ENCODE measurements around the gene KCNIP1. TPM values are rescaled to one million over a fixed set of nuclear protein-coding genes. Genes with fewer than 3 reads are reported as not detected.

KCNIP1 gene
- total RNA-seq, 4 donors from 2014 or later: 0.97 to 1.7 TPM; not detected in 2

DNA sequence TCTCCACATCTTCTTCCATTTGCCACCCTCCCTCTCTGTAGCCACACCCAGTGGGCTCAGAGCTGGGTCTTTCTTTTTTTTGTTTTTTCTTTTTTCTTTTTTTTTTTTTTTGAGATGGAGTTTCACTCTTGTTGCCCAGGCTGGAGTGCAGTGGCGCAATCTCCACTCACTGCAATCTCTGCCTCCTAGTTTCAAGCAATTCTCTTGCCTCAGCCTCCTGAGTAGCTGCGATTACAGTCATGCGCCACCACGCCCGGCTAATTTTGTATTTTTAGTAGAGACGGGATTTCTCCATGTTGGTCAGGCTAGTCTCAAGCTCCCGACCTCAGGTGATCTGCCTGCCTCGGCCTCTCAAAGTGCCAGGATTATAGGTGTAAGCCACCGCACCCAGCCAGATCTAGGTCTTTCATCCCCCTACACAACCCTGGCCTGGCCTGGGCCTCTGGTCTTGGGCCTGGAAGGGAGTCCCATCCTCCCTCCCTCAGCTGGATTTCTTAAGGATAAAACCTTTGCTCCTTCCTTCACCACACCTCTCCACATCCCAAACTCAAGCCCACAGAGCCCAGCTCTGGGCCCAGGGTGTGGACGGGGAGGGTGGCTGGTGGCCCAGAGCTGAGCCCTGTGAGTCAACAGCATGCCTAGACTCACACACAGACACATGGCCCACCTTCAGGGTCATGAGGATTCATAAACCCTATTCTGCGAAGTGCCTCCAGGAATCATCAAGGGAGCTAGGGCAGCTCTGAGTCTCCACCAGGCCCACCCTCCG lies 18.8 kb upstream of the KCNIP1 start:
- no peak for TF ChIP-seq POLR2AphosphoS5 (IDR thresholded peaks at IDR 0.05)
- TF ChIP-seq POLR2A (IDR thresholded peaks at IDR 0.05; ENCODE audit: low read depth): no peak
- H3K9me3 ChIP-seq: no peaks in the 10 kb centered on the region
- no peak for DNase-seq (ENCODE audit: extremely low spot score)
- no peaks in the 10 kb centered on the region for H3K36me3 ChIP-seq
- H3K27ac ChIP-seq (replicated peaks in 1 of 4): no peak overlapping the region
- peaks cover 0 to 7% (median 6%) of the 10 kb centered on the region in 4 donors for H3K4me1 ChIP-seq
- 94% methylated on average over 12 of the region's 12 CpGs for WGBS
- H3K27me3 ChIP-seq: peaks cover 0 to 7% (median 0%) of the 10 kb centered on the region in 4 donors
- intact Hi-C loops (cut with DNase I): no loop called here
- H3K4me3 ChIP-seq: no peak overlapping the region

DNA sequence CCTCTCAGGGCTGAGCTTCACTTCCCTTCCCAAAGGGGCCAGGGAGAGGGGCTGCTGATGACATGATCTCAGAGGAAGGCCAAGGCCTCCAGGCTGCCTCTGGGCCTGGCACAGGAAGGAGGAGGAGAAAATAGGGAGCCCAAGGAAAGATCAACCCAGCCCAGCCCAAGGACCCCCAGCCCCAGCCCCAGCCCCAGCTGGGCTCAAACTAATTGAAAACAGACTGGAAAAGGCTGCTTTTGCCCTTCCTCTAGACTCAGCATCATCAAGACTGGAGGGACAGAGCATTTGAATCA lies 18.3 kb upstream of the KCNIP1 start:
- Histone ChIP-seq H3K4me3 (no peak overlapping the region), H3K27ac (replicated peaks in 1 of 4) (no peak overlapping the region), H3K36me3 (no peaks in the 10 kb centered on the region), H3K4me1 (peaks cover 0 to 7% (median 6%) of the 10 kb centered on the region in 4 donors), H3K9me3 (no peaks in the 10 kb centered on the region), H3K27me3 (peaks cover 0 to 7% (median 0%) of the 10 kb centered on the region in 4 donors)
- TF ChIP-seq POLR2A (IDR thresholded peaks at IDR 0.05; ENCODE audit: low read depth) (no peak), POLR2AphosphoS5 (IDR thresholded peaks at IDR 0.05) (no peak), EP300 (IDR thresholded peaks at IDR 0.05) (no peak)
- TF ChIP-seq, protein P1, sequence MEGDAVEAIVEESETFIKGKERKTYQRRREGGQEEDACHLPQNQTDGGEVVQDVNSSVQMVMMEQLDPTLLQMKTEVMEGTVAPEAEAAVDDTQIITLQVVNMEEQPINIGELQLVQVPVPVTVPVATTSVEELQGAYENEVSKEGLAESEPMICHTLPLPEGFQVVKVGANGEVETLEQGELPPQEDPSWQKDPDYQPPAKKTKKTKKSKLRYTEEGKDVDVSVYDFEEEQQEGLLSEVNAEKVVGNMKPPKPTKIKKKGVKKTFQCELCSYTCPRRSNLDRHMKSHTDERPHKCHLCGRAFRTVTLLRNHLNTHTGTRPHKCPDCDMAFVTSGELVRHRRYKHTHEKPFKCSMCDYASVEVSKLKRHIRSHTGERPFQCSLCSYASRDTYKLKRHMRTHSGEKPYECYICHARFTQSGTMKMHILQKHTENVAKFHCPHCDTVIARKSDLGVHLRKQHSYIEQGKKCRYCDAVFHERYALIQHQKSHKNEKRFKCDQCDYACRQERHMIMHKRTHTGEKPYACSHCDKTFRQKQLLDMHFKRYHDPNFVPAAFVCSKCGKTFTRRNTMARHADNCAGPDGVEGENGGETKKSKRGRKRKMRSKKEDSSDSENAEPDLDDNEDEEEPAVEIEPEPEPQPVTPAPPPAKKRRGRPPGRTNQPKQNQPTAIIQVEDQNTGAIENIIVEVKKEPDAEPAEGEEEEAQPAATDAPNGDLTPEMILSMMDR (IDR thresholded peaks at IDR 0.05): no peak
- intact Hi-C loops (cut with DNase I): no loop called here
- DNase-seq (ENCODE audit: extremely low spot score): no peak

DNA sequence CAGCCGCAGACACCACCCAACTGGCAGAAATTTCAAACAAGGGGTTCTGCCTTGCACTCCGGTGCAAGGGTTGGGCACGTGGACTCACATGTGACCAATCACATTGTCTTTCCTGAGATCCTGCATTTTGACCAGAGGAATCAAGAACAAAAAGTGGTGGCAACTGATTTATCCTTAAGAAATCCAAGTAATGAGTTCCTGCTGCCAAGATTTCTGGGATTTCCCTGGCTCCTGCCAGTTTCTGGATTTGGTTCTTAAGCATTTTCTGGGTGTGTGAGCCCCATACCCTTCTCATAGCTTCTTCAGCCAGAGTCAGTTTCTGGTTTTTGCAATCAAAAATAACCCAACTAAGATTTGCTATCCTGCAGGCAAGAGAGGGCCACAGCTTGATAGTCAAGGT lies 17.4 kb upstream of the KCNIP1 start:
- Histone ChIP-seq H3K9me3 (no peaks in the 10 kb centered on the region), H3K27ac (replicated peaks in 1 of 4) (no peak overlapping the region), H3K4me1 (peaks cover 5 to 15% (median 13%) of the 10 kb centered on the region in 4 donors), H3K36me3 (no peaks in the 10 kb centered on the region), H3K27me3 (peaks cover 0 to 7% (median 0%) of the 10 kb centered on the region in 4 donors), H3K4me3 (no peak overlapping the region)
- DNase-seq (ENCODE audit: extremely low spot score): no peak
- WGBS: 75% methylated on average over 3 of the region's 3 CpGs
- intact Hi-C loops (cut with DNase I): no loop called here
- TF ChIP-seq EP300 (IDR thresholded peaks at IDR 0.05): no peak
- no peak for TF ChIP-seq POLR2AphosphoS5 (IDR thresholded peaks at IDR 0.05)
- TF ChIP-seq, protein P1 (IDR thresholded peaks at IDR 0.05): no peak

DNA sequence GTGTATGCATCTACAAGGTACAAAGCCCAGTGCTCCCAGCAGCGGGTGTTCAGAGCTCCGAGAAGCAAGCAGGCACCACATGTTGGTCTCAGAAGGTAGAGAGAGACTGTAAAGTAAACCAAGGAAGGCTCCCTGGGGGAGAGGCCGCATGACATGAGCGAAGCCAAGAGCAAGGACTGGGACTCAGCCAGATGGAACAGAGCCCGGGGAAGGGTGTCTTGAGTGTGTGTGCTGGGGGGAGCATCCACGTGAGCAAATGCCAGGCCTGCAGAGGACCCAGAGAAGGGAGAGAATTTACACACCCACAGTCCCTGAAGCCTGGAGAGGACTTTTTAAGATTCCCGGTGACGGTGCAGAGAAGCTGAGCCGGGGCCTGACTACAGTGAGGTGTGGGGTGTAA lies 15.2 kb upstream of the KCNIP1 start:
- no peaks in the 10 kb centered on the region for H3K36me3 ChIP-seq
- intact Hi-C loops (cut with DNase I): no loop called here
- H3K27me3 ChIP-seq: peaks cover 0 to 7% (median 0%) of the 10 kb centered on the region in 4 donors
- WGBS: 67% methylated on average over 9 of the region's 9 CpGs
- peaks cover 14 to 24% (median 21%) of the 10 kb centered on the region in 4 donors for H3K4me1 ChIP-seq
- no peak for DNase-seq (ENCODE audit: extremely low spot score)
- H3K27ac ChIP-seq (replicated peaks in 1 of 4): no peak overlapping the region
- TF ChIP-seq POLR2AphosphoS5 (IDR thresholded peaks at IDR 0.05) (no peak), POLR2A (IDR thresholded peaks at IDR 0.05; ENCODE audit: low read depth) (no peak), EP300 (IDR thresholded peaks at IDR 0.05) (no peak)
- TF ChIP-seq, protein P1 (IDR thresholded peaks at IDR 0.05): no peak
- no peaks in the 10 kb centered on the region for H3K9me3 ChIP-seq
- no peak overlapping the region for H3K4me3 ChIP-seq

DNA sequence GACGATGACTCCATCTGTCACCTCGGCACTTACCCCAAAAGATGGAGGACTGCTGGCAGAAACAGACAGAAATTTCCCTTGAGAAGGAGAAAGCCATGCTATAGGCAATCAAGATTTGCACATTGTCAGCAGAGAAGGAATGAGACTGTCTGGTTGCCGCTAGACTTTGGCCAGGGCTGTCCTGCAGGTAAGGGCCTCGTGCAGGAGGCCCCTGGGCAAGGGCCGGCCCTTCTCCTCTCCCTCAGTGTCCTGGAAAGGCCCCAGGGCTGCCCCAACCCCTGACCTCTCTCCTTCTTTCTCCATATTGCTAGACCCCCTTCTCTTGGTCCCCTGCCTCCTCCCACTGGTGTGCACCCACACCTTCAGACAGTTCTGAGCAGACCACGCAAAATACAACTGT lies 14.6 kb upstream of the KCNIP1 start:
- 97% methylated on average over 6 of the region's 6 CpGs for WGBS
- Histone ChIP-seq H3K27ac (replicated peaks in 1 of 4) (no peak overlapping the region), H3K4me1 (peaks cover 14 to 24% (median 21%) of the 10 kb centered on the region in 4 donors), H3K4me3 (no peak overlapping the region), H3K27me3 (peaks cover 0 to 3% (median 0%) of the 10 kb centered on the region in 4 donors), H3K36me3 (no peaks in the 10 kb centered on the region), H3K9me3 (no peaks in the 10 kb centered on the region)
- DNase-seq (ENCODE audit: extremely low spot score): no peak
- intact Hi-C loops (cut with DNase I): no loop called here
- no peak for TF ChIP-seq POLR2A (IDR thresholded peaks at IDR 0.05; ENCODE audit: low read depth)
- TF ChIP-seq POLR2AphosphoS5 (IDR thresholded peaks at IDR 0.05): no peak
- TF ChIP-seq, protein P1 (IDR thresholded peaks at IDR 0.05): no peak
- no peak for TF ChIP-seq EP300 (IDR thresholded peaks at IDR 0.05)

All from esophagus muscularis mucosa (tissue), 4 donors.